ENCODE measurements around the gene TMEM117.

TMEM117 gene

DNA sequence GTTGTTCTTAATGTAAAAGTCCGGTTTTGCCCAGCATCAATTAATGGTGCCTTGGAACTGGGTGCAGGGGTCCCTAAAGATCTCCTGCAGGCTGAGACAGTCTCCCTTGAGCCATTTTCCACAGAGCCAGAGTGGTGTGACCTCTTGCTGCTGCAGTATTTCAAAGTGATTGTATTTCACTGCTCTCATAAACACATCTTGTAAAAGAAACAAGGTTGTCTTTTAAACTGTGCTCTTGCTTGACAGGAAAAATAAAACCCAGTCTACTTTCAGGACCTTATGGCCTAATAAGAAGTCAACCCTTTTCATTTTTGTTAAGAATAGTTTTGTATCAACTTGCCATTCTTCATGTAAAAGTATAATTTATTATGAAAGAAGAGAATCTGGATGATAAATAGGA lies 44.7 kb downstream of the TMEM117 start (continued):
- TF ChIP-seq, protein P1, sequence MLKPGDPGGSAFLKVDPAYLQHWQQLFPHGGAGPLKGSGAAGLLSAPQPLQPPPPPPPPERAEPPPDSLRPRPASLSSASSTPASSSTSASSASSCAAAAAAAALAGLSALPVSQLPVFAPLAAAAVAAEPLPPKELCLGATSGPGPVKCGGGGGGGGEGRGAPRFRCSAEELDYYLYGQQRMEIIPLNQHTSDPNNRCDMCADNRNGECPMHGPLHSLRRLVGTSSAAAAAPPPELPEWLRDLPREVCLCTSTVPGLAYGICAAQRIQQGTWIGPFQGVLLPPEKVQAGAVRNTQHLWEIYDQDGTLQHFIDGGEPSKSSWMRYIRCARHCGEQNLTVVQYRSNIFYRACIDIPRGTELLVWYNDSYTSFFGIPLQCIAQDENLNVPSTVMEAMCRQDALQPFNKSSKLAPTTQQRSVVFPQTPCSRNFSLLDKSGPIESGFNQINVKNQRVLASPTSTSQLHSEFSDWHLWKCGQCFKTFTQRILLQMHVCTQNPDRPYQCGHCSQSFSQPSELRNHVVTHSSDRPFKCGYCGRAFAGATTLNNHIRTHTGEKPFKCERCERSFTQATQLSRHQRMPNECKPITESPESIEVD (tag by site-specific recombination; IDR thresholded peaks at IDR 0.05) = peak; percentile 86
- TF ChIP-seq ZNF366 (tag by site-specific recombination; conservative IDR thresholded peaks at IDR 0.05) (no peak), ZNF354C (tag by site-specific recombination; IDR thresholded peaks at IDR 0.05; ENCODE audit: borderline replicate concordance, low read depth) (no peak), BCL11B (tag by site-specific recombination; IDR thresholded peaks at IDR 0.05; ENCODE audit: low read depth) (no peak), ZNF175 (tag by site-specific recombination; IDR thresholded peaks at IDR 0.05) (no peak)
- TF ChIP-seq, protein P2, sequence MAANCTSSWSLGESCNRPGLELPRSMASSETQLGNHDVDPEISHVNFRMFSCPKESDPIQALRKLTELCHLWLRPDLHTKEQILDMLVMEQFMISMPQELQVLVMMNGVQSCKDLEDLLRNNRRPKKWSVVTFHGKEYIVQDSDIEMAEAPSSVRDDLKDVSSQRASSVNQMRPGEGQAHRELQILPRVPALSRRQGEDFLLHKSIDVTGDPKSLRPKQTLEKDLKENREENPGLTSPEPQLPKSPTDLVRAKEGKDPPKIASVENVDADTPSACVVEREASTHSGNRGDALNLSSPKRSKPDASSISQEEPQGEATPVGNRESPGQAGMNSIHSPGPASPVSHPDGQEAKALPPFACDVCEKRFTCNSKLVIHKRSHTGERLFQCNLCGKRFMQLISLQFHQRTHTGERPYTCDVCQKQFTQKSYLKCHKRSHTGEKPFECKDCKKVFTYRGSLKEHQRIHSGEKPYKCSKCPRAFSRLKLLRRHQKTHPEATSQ (tag by site-specific recombination; IDR thresholded peaks at IDR 0.05) = no peak
- TF ChIP-seq, protein P3, sequence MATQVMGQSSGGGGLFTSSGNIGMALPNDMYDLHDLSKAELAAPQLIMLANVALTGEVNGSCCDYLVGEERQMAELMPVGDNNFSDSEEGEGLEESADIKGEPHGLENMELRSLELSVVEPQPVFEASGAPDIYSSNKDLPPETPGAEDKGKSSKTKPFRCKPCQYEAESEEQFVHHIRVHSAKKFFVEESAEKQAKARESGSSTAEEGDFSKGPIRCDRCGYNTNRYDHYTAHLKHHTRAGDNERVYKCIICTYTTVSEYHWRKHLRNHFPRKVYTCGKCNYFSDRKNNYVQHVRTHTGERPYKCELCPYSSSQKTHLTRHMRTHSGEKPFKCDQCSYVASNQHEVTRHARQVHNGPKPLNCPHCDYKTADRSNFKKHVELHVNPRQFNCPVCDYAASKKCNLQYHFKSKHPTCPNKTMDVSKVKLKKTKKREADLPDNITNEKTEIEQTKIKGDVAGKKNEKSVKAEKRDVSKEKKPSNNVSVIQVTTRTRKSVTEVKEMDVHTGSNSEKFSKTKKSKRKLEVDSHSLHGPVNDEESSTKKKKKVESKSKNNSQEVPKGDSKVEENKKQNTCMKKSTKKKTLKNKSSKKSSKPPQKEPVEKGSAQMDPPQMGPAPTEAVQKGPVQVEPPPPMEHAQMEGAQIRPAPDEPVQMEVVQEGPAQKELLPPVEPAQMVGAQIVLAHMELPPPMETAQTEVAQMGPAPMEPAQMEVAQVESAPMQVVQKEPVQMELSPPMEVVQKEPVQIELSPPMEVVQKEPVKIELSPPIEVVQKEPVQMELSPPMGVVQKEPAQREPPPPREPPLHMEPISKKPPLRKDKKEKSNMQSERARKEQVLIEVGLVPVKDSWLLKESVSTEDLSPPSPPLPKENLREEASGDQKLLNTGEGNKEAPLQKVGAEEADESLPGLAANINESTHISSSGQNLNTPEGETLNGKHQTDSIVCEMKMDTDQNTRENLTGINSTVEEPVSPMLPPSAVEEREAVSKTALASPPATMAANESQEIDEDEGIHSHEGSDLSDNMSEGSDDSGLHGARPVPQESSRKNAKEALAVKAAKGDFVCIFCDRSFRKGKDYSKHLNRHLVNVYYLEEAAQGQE (tag by site-specific recombination; IDR thresholded peaks at IDR 0.05) = no peak
- TF ChIP-seq, protein P4, sequence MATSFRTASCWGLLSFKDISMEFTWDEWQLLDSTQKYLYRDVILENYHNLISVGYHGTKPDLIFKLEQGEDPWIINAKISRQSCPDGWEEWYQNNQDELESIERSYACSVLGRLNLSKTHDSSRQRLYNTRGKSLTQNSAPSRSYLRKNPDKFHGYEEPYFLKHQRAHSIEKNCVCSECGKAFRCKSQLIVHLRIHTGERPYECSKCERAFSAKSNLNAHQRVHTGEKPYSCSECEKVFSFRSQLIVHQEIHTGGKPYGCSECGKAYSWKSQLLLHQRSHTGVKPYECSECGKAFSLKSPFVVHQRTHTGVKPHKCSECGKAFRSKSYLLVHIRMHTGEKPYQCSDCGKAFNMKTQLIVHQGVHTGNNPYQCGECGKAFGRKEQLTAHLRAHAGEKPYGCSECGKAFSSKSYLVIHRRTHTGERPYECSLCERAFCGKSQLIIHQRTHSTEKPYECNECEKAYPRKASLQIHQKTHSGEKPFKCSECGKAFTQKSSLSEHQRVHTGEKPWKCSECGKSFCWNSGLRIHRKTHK (tag by site-specific recombination; IDR thresholded peaks at IDR 0.05) = no peak

DNA sequence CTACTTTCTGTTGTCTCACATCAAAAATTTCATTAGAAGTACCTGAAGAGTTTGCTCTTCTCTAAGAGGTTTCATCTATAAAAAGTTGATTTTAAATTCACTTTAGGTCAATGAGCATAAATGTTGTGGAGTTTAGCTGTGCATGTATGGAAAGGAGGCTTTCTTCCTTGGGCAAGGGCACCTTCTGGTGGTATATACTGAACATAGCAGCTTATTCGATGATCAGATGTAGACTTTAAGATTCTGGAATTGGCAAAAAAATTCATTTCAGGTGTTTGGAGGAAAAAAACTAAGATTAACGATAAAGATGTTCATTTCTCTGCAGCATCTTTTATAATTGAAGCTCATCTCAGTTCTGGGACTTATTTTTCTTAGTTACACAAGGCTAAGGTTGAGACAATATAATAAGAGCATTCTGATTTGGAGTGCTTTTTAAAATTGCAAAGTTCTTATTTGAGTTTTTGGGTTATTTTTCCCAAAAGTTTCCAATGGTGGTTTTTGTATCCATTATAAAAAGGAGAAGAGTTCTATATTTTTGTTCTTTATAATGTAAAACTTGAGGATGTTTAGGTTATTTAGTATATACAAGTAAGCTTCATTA lies 46.8 kb downstream of the TMEM117 start:
- CTCF ChIA-PET = interaction anchor here (0.6 to 4.9 kb wide), 51 partner anchors 10 to 1048 kb away, joined by 3 to 84 read pairs (median 4); partner anchors contain the start of genes TMEM117 and TWF1

More for the DNA sequence above, 46.8 kb downstream of the TMEM117 start:
- Histone ChIP-seq H3K4me1 (ENCODE audit: control insufficient read depth, insufficient read depth, low read length) (peaks cover 20% of the 10 kb centered on the region), H3K4me3 (ENCODE audit: low read depth, low read length) (no peak overlapping the region), H3K36me3 (ENCODE audit: control insufficient read depth in 2 of 2, insufficient read depth in 1 of 2, low read length in 2 of 2) (no peaks in the 10 kb centered on the region), H3K27ac (ENCODE audit: extremely low read depth, low read depth, low read length) (no peak overlapping the region), H3K9me3 (ENCODE audit: control insufficient read depth, insufficient read depth, low read depth, low read length) (no peaks in the 10 kb centered on the region)
- TF ChIP-seq, protein P5, sequence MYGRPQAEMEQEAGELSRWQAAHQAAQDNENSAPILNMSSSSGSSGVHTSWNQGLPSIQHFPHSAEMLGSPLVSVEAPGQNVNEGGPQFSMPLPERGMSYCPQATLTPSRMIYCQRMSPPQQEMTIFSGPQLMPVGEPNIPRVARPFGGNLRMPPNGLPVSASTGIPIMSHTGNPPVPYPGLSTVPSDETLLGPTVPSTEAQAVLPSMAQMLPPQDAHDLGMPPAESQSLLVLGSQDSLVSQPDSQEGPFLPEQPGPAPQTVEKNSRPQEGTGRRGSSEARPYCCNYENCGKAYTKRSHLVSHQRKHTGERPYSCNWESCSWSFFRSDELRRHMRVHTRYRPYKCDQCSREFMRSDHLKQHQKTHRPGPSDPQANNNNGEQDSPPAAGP (tag by site-specific recombination; IDR thresholded peaks at IDR 0.05) = no peak
- peak; percentile 61; the same call in 1 of the 2 replicates for TF ChIP-seq ZNF660 (tag by site-specific recombination; IDR thresholded peaks at IDR 0.05)
- TF ChIP-seq ZNF664 (tag by site-specific recombination; IDR thresholded peaks at IDR 0.05) = peak; percentile 71; the same call in 1 of the 2 replicates
- TF ChIP-seq, protein P6, sequence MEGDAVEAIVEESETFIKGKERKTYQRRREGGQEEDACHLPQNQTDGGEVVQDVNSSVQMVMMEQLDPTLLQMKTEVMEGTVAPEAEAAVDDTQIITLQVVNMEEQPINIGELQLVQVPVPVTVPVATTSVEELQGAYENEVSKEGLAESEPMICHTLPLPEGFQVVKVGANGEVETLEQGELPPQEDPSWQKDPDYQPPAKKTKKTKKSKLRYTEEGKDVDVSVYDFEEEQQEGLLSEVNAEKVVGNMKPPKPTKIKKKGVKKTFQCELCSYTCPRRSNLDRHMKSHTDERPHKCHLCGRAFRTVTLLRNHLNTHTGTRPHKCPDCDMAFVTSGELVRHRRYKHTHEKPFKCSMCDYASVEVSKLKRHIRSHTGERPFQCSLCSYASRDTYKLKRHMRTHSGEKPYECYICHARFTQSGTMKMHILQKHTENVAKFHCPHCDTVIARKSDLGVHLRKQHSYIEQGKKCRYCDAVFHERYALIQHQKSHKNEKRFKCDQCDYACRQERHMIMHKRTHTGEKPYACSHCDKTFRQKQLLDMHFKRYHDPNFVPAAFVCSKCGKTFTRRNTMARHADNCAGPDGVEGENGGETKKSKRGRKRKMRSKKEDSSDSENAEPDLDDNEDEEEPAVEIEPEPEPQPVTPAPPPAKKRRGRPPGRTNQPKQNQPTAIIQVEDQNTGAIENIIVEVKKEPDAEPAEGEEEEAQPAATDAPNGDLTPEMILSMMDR (tag by site-specific recombination; IDR thresholded peaks at IDR 0.05) = peak; percentile 42; the same call in 1 of the 2 replicates
- TF ChIP-seq ZNF600 (tag by site-specific recombination; IDR thresholded peaks at IDR 0.05) = 0 out of 2 replicates have a peak, but pooled peaks have one; percentile 17
- no peak for TF ChIP-seq HOXD13 (CRISPR knock-in tag; IDR thresholded peaks at IDR 0.05; ENCODE audit: borderline replicate concordance)
- TF ChIP-seq ZNF654 (tag by site-specific recombination; IDR thresholded peaks at IDR 0.05; ENCODE audit: low read depth) = peak; percentile 90
- TF ChIP-seq, protein P7, sequence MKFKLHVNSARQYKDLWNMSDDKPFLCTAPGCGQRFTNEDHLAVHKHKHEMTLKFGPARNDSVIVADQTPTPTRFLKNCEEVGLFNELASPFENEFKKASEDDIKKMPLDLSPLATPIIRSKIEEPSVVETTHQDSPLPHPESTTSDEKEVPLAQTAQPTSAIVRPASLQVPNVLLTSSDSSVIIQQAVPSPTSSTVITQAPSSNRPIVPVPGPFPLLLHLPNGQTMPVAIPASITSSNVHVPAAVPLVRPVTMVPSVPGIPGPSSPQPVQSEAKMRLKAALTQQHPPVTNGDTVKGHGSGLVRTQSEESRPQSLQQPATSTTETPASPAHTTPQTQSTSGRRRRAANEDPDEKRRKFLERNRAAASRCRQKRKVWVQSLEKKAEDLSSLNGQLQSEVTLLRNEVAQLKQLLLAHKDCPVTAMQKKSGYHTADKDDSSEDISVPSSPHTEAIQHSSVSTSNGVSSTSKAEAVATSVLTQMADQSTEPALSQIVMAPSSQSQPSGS (tag by site-specific recombination; IDR thresholded peaks at IDR 0.05; ENCODE audit: low read depth) = no peak
- POLR2A ChIA-PET = interaction anchor here (0.8 to 1.3 kb wide), 3 partner anchors 77 to 125 kb away, joined by 4 to 10 read pairs (median 8); partner anchors contain the start of gene TWF1
